ENCODE results near the gene TMA7B.
"Not testable (repeated sequence)": the region's sequence is repeated elsewhere in the genome, so short reads cannot be mapped to it uniquely, and the experiment has no call there.

The TMA7B gene

GRCh38 chr22:39939830-39940229, 20.4 kb upstream of the TMA7B start:
- TF ChIP-seq ZNF274 (IDR thresholded peaks at IDR 0.05; ENCODE audit: low read depth, low read length): no peak
- H3K4me3 ChIP-seq (ENCODE audit: low read length): no peak overlapping the region

GRCh38 chr22:39940757-39941305, 19.4 kb upstream of the TMA7B start:
- no peak for TF ChIP-seq ZNF274 (IDR thresholded peaks at IDR 0.05; ENCODE audit: low read depth, low read length)
- no peak overlapping the region for H3K4me3 ChIP-seq (ENCODE audit: low read length)

GRCh38 chr22:39941601-39942000, 18.6 kb upstream of the TMA7B start:
- TF ChIP-seq ZNF274 (IDR thresholded peaks at IDR 0.05; ENCODE audit: low read depth, low read length): no peak
- H3K4me3 ChIP-seq (ENCODE audit: low read length): no peak overlapping the region

- no peak overlapping the region for H3K4me3 ChIP-seq (ENCODE audit: low read length)
- no peak for TF ChIP-seq ZNF274 (IDR thresholded peaks at IDR 0.05; ENCODE audit: low read depth, low read length)
Observed at GRCh38 chr22:39942439-39943230, 17.6 kb upstream of the TMA7B start.

GRCh38 chr22:39943337-39943736, 16.9 kb upstream of the TMA7B start:
- no peak for TF ChIP-seq ZNF274 (IDR thresholded peaks at IDR 0.05; ENCODE audit: low read depth, low read length)
- H3K4me3 ChIP-seq (ENCODE audit: low read length): no peak overlapping the region

GRCh38 chr22:39943953-39944872, 16.0 kb upstream of the TMA7B start:
- no peak for TF ChIP-seq ZNF274 (IDR thresholded peaks at IDR 0.05; ENCODE audit: low read depth, low read length)
- H3K4me3 ChIP-seq (ENCODE audit: low read length): no peak overlapping the region

GRCh38 chr22:39946126-39946502, 14.1 kb upstream of the TMA7B start:
- H3K4me3 ChIP-seq (ENCODE audit: low read length): no peak overlapping the region
- no peak for TF ChIP-seq ZNF274 (IDR thresholded peaks at IDR 0.05; ENCODE audit: low read depth, low read length)

GRCh38 chr22:39946503-39947219, 13.5 kb upstream of the TMA7B start:
- no peak overlapping the region for H3K4me3 ChIP-seq (ENCODE audit: low read length)
- no peak for TF ChIP-seq ZNF274 (IDR thresholded peaks at IDR 0.05; ENCODE audit: low read depth, low read length)

- H3K4me3 ChIP-seq (ENCODE audit: low read length): no peak overlapping the region
- TF ChIP-seq ZNF274 (IDR thresholded peaks at IDR 0.05; ENCODE audit: low read depth, low read length): no peak
Observed at GRCh38 chr22:39947220-39948216, 12.7 kb upstream of the TMA7B start.

GRCh38 chr22:39949964-39950737, 10.0 kb upstream of the TMA7B start:
- H3K4me3 ChIP-seq (ENCODE audit: low read length): no peak overlapping the region; the same call in 1 of the 2 replicates
- no peak for TF ChIP-seq ZNF274 (IDR thresholded peaks at IDR 0.05; ENCODE audit: low read depth, low read length)

- H3K4me3 ChIP-seq (ENCODE audit: low read length): not testable (repeated sequence)
Observed at GRCh38 chr22:39951603-39952293, 8.4 kb upstream of the TMA7B start.

GRCh38 chr22:39952347-39952746, 7.8 kb upstream of the TMA7B start:
- H3K4me3 ChIP-seq (ENCODE audit: low read length): no peak overlapping the region
- no peak for TF ChIP-seq ZNF274 (IDR thresholded peaks at IDR 0.05; ENCODE audit: low read depth, low read length)

Measured in GM08714 (cell line).